ENCODE data around the gene ATE1.
"Not testable (repeated sequence)": the region's sequence is repeated elsewhere in the genome, so short reads cannot be mapped to it uniquely, and the experiment has no call there.

DNA sequence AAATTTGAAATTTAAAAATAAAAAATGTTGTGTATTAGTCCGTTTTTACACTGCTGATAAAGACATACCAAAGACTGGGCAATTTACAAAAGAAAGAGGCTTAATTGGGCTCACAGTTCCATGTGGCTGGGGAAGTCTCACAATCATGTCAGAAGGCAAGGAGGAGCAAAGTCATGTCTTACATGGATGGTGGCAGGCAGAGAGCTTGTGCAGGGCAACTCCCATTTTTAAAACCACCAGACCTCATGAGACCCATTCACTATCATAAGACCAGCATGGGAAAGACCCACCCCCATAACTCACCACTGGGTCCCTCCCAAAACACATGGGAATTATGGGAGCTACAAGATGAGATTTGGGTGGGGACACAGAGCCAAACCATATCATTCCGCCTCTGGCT is 172.3 kb downstream of the ATE1 start:
- TF ChIP-seq, protein P1, sequence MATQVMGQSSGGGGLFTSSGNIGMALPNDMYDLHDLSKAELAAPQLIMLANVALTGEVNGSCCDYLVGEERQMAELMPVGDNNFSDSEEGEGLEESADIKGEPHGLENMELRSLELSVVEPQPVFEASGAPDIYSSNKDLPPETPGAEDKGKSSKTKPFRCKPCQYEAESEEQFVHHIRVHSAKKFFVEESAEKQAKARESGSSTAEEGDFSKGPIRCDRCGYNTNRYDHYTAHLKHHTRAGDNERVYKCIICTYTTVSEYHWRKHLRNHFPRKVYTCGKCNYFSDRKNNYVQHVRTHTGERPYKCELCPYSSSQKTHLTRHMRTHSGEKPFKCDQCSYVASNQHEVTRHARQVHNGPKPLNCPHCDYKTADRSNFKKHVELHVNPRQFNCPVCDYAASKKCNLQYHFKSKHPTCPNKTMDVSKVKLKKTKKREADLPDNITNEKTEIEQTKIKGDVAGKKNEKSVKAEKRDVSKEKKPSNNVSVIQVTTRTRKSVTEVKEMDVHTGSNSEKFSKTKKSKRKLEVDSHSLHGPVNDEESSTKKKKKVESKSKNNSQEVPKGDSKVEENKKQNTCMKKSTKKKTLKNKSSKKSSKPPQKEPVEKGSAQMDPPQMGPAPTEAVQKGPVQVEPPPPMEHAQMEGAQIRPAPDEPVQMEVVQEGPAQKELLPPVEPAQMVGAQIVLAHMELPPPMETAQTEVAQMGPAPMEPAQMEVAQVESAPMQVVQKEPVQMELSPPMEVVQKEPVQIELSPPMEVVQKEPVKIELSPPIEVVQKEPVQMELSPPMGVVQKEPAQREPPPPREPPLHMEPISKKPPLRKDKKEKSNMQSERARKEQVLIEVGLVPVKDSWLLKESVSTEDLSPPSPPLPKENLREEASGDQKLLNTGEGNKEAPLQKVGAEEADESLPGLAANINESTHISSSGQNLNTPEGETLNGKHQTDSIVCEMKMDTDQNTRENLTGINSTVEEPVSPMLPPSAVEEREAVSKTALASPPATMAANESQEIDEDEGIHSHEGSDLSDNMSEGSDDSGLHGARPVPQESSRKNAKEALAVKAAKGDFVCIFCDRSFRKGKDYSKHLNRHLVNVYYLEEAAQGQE (IDR thresholded peaks at IDR 0.05; ENCODE audit: unreplicated experiment) = not testable (repeated sequence)
- TF ChIP-seq, protein P2, sequence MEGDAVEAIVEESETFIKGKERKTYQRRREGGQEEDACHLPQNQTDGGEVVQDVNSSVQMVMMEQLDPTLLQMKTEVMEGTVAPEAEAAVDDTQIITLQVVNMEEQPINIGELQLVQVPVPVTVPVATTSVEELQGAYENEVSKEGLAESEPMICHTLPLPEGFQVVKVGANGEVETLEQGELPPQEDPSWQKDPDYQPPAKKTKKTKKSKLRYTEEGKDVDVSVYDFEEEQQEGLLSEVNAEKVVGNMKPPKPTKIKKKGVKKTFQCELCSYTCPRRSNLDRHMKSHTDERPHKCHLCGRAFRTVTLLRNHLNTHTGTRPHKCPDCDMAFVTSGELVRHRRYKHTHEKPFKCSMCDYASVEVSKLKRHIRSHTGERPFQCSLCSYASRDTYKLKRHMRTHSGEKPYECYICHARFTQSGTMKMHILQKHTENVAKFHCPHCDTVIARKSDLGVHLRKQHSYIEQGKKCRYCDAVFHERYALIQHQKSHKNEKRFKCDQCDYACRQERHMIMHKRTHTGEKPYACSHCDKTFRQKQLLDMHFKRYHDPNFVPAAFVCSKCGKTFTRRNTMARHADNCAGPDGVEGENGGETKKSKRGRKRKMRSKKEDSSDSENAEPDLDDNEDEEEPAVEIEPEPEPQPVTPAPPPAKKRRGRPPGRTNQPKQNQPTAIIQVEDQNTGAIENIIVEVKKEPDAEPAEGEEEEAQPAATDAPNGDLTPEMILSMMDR (conservative IDR thresholded peaks at IDR 0.05; ENCODE audit: low read depth in 2 of 2) = not testable (repeated sequence)
- not testable (repeated sequence) for TF ChIP-seq POLR2AphosphoS5 (IDR thresholded peaks at IDR 0.05; ENCODE audit: low read depth); ZNF114 (CRISPR knock-in tag; IDR thresholded peaks at IDR 0.05); EZH2phosphoT487 (IDR thresholded peaks at IDR 0.05; ENCODE audit: unreplicated experiment); JUNB (IDR thresholded peaks at IDR 0.05; ENCODE audit: unreplicated experiment); EZH2 (IDR thresholded peaks at IDR 0.05; ENCODE audit: low read depth, unreplicated experiment); CREB1 (CRISPR knock-in tag; IDR thresholded peaks at IDR 0.05; ENCODE audit: low read depth); ZNF331 (CRISPR knock-in tag; IDR thresholded peaks at IDR 0.05; ENCODE audit: low read depth)

Measured in GM23338 (cell line).